Islet precursor cell (in vitro differentiated cells): ENCODE results near the gene H2BW2.
"Not testable (repeated sequence)": the region's sequence is repeated elsewhere in the genome, so short reads cannot be mapped to it uniquely, and the experiment has no call there.

ENCODE experiments used
- DNase-seq: peaks from one replicate; pipeline ENCODE4 v3.0.0-alpha.2; 2018

The H2BW2 gene

DNA sequence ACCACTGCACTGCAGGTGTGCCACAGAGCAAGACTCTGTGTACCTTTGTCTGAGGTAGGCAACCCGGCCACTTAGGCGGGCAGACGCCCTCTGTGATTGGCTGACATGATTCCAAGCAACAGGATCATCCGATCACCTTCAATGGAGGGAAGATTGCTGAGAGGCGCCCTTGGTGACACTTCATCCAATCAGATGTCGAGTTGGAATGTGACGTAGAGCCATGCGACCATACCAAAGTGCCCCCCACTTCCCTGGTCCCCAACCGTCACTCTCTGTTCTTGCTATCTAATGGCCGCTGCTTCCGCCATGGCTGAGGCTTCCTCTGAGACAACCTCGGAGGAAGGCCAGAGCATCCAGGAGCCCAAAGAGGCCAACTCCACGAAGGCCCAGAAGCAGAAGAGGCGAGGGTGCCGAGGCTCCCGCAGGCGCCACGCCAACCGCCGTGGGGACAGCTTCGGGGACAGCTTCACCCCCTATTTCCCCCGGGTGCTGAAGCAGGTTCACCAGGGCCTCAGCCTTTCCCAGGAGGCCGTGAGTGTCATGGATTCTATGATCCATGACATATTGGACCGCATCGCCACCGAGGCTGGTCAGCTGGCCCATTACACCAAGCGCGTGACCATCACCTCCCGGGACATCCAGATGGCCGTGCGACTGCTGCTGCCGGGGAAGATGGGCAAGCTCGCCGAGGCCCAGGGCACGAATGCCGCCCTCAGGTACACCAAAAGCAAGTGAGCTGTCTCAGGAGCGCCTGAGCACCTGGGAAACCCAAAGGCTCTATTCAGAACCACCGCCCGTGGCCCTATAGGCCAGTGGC lies at the start of gene H2BW2:
Gene H2BW2, plus strand, starts transcription at position 268 of the 817 bp plus-strand sequence. Its CDS starts 39 bp downstream, at position 307.
- DNase-seq: no peak

DNA sequence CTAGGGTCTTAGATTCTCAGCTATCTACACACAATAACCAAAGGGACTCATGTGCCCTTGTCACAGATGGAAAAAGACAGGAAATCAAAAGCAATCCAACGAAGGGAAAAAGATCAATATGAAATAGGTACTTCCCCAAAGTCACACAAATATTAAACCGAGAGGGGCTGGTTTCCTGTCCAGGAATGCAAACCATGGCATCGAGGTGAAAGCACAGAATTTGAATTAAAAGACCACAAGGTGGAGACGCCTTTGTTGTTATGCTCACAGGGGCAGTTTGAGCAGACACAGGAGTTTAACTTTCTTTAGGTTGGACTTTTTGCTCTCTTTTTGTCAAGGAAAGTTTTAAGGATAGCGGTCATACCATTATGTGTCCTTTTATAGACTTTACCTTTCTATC lies 40.5 kb upstream of the H2BW2 start:
- no peak for DNase-seq

- no peak for DNase-seq
Observed at GRCh38 chrX:104008831-104009230, 30.9 kb upstream of the H2BW2 start.

- no peak for DNase-seq
Observed at GRCh38 chrX:104013158-104013557, 26.6 kb upstream of the H2BW2 start.

DNA sequence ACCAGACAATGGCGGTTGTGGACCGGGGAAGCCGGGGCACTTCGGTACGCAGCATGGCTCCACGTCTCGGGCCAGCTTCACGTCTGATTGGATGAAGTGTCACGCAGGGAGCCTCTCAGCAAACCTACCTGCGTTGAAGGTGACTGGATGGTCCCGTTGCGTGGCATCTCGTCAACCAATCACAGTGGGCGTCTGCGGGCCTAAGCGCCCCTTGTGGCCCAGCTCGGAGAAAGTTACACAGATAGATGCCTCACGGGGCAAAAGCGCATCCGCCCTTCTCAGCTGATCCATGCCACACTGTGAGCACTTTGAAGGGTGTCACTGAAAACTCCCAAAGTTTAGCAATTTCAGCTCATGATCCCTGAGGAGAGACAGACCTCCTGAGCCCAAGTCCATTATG lies 26.1 kb upstream of the H2BW2 start, which contains the start of gene H2BW1:
Gene H2BW1, minus strand, starts transcription at position 103 of the 400 bp plus-strand sequence. CDS start 132 bp downstream, outside the sequence.
- DNase-seq: no peak

GRCh38 chrX:104015576-104015975 lies 24.2 kb upstream of the H2BW2 start:
- DNase-seq: not testable (repeated sequence)

GRCh38 chrX:104018126-104018525 lies 21.6 kb upstream of the H2BW2 start:
- no peak for DNase-seq

DNA sequence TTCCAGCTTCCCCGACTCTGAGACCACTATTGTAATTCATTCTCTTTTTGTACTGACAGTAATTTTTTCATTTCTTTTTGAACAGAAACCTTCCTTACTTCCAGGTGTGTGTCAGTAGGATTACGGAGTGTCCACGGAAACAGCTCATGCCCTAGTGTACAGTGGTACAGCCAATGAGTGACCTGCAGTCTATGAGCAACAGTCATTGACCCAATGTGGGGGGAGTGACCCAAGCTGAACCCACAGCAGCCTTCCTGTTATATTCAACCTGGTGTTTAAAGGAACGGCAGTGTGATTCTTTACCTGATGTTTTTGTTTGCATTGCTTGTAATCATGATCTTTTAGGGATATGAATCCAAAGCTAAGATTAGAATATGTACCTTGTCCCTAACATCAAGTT lies 1.2 kb downstream of the H2BW2 start:
- DNase-seq: no peak

GRCh38 chrX:104045642-104046041 lies 5.9 kb downstream of the H2BW2 start:
- no peak for DNase-seq

DNA sequence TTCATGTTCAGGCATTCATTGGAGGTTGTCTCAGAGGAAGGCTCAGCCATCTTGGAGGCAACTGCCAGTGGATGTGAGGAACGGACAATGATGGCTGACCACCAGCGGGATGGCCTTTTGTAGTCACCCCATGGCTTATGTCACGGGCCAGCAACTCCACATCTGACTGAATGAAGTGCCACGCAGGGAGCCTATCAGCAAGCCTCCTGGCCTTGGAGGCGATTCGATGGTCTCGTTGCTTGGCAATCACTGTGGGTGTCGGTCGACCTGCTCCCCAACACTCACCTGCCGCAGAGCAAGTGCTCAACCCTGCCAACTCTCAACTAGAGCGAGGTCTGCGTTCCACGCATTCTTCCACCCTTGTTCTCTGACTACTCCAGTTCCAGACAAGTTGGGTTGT lies 7.4 kb downstream of the H2BW2 start:
- no peak for DNase-seq

DNA sequence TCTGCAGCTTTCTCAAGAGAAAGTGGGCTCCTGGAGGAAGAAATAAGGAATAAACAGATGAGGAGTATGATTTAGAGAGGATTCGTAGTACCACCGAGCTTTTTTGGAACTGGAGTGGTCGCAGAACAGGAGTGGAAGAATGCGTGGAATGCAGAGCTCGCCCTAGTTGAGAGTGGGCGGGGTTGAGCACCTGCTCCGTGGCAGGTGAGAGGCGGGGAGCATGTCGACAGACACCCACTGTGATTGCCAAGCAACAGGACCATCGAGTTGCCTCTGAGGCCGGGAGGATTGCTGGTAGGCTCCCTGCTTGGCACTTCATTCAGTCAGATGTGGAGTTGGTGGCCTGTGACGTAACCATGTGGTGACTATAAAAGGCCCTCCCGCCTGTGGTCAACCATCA lies 15.2 kb downstream of the H2BW2 start:
- DNase-seq: not testable (repeated sequence)

- DNase-seq: not testable (repeated sequence)
Observed at GRCh38 chrX:104062636-104063035, 22.9 kb downstream of the H2BW2 start.

DNA sequence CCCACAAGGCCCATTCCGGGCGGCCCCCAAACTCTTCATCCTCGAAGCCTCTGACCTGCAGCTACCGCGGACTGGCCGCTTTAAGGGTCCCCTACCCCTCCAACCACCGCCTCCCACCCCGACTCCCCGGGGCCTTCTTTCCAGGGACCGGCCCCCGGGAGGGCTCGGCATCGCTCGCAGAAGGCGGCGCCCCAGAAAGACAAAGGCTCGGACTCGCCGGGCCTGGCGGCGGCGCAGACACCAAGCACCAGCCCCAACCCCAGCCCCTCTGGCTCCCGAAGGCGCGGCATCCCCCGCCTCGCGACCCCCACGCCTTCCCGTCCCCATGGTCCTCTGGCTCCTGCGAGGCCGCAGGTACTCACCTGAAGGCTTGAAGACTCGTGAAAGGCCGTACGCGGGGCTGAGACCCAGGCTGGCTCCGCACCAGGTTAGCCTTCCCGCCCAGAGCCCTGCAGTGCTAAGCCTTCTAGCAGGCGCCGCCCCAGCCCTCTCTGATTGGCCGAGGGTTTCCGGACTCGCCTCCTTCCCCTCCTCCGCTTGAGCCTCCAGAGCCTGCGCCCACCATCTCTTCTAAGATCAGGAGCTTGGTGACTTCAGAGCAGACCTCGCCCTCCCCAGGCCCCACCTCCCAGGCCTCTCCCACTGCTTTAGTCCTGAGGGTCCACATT lies 36.2 kb downstream of the H2BW2 start, which contains the start of gene TMSB15C:
Gene TMSB15C, minus strand, starts transcription at position 459 of the 668 bp plus-strand sequence.
- DNase-seq: not testable (repeated sequence)

- DNase-seq: not testable (repeated sequence)
Observed at GRCh38 chrX:104077854-104078253, 38.1 kb downstream of the H2BW2 start.

DNA sequence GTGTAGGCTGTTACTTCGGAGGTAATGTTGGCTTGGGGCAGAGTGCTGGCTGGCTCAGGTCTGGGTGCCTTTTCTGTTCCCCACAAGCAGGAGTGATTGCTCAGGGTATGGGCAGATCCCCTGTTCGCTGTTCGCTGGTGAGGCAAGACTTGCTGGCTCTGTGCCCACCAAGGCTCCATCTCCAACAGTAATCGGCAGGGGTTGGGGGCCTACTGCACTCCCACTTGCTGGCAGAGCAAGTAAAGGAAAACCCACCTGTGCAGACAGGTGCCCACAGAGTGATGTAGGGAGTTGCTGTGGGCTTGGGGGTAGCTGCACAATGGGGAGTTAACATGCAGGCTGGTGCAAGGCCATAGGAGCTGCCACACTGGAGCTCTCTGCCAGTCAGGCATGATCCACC lies 44.3 kb downstream of the H2BW2 start:
- DNase-seq: no peak

- DNase-seq: no peak
Observed at GRCh38 chrX:104084534-104085277, 45.0 kb downstream of the H2BW2 start.

- DNase-seq: no peak
Observed at GRCh38 chrX:104085477-104085876, 45.7 kb downstream of the H2BW2 start.

- no peak for DNase-seq
Observed at GRCh38 chrX:104085919-104086318, 46.2 kb downstream of the H2BW2 start.
